Heart left ventricle (tissue), 13 donors: Measurements from ENCODE around the gene RBMXL2.

Experiments used
- POLR2A ChIP-seq, 2 donors: fragments of 450-650 bp; IDR thresholded peaks; one replicate each; pipeline ENCODE4 v1.6.1; 2017; ENCODE audit warnings: antibody characterized with exemption in 2 of 2, mild to moderate bottlenecking in 2 of 2, moderate library complexity in 2 of 2
- TF ChIP-seq, protein P1 (sequence below), 12 donors: fragments of 200-600 bp; sonication (generic) in 4 of 12; IDR thresholded peaks; one replicate each; pipeline versions ENCODE4 v1.5.0 to v1.8.0; 2018 to 2022; ENCODE audit warnings: antibody characterized with exemption in 12 of 12, mild to moderate bottlenecking in 5 of 12
- donor health status: ischemic (EF 13 %, LVEDD 7.1; RV severe dilation, severe dysfunction).
- donor health status: DM: no; HTN: yes; CAD: no.
- donor health status: DM: no; HTN: no; CAD: no.
- donor health status: ischemic (EF 25% LVEDD 6.9; RV normal size, moderate dysfunction).
- donor health status: ischemic (EF 25% LVEDD 5.7; RV mildly dilated, moderate dysfunction).
- donor health status: ischemic (EF 35%, LVEDD 5.7; RV mildly dilated, moderate dysfunction).
- donor health status: nonischemic (EF 11% LVEDD 7.7; RV severe dilation, severe dysfunction).
- donor health status: DM: yes; HTN: yes; CAD: no.
- donor health status: PGD.
- donor health status: ischemic (EF 29% LVEDD 5.4; RV normal size, mild dysfunction).
- donor health status: nonischemic (EF 23%, LVEDD 6.1; RV moderate dilation, normal function).

DNA sequence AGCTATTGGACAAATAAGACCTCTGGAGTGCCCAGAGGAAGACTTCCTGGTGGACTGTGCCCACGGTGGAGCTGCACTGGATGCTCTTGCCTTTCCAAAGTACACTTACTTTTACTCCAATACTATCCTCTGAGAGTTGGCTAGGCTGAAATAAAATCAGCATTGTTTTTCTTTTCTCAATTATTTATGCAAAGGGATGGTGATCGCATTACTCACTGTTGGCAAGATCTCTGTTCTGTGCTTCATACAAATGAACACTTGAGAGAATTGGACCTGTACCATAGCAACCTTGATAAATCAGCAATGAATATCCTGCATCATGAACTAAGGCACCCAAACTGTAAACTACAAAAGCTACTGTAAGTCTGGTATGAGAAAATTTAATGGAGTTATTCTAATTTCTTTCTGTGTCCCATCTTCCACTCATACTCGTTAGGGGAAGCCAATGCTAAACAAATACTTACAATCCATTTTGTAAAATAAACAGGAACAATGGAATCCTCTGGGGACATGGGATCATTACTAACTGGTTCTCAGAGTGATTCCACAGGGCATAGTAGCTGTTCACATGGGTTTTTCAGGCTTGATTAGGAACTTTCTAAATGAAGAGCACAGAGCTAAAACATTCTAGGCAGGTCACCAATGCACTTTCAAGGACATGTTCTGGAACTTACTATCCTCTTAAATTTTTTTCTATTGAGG, 42.2 kb upstream of the RBMXL2 start:
- TF ChIP-seq, protein P1, sequence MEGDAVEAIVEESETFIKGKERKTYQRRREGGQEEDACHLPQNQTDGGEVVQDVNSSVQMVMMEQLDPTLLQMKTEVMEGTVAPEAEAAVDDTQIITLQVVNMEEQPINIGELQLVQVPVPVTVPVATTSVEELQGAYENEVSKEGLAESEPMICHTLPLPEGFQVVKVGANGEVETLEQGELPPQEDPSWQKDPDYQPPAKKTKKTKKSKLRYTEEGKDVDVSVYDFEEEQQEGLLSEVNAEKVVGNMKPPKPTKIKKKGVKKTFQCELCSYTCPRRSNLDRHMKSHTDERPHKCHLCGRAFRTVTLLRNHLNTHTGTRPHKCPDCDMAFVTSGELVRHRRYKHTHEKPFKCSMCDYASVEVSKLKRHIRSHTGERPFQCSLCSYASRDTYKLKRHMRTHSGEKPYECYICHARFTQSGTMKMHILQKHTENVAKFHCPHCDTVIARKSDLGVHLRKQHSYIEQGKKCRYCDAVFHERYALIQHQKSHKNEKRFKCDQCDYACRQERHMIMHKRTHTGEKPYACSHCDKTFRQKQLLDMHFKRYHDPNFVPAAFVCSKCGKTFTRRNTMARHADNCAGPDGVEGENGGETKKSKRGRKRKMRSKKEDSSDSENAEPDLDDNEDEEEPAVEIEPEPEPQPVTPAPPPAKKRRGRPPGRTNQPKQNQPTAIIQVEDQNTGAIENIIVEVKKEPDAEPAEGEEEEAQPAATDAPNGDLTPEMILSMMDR (IDR thresholded peaks at IDR 0.05): no peak
- TF ChIP-seq POLR2A (IDR thresholded peaks at IDR 0.05): no peak
